OCI-LY7 (cell line): Measurements from ENCODE around the gene BRAF.

Source experiments
- CTCF ChIP-seq: fragments of 200-600 bp; sonication (generic); conservative IDR thresholded peaks from 2 replicates; pipeline ENCODE4 v1.5.1; 2014; ENCODE audit warnings: mild to moderate bottlenecking, antibody characterized with exemption, low read length, moderate library complexity, mixed read lengths
- EZH2phosphoT487 ChIP-seq: fragments of 200-600 bp; sonication (generic); IDR thresholded peaks from 2 replicates; pipeline ENCODE4 v1.6.1; 2018; ENCODE audit warnings: low read depth, borderline replicate concordance, mild to moderate bottlenecking, mixed run types, antibody characterized with exemption, low read length, moderate library complexity, mixed read lengths

GRCh38 chr7:140869430-140869829 is 55.3 kb downstream of the BRAF start:
- TF ChIP-seq CTCF (no peak), EZH2phosphoT487 (no peak)
